LNCAP (cell line): Measurements from ENCODE around the gene CTDP1.

Experiments used
- TF ChIP-seq, protein P1 (sequence below): fragments of 450-650 bp; IDR thresholded peaks from 2 replicates; pipeline ENCODE4 v1.5.1; 2017; ENCODE audit warnings: mild to moderate bottlenecking

Gene CTDP1

DNA sequence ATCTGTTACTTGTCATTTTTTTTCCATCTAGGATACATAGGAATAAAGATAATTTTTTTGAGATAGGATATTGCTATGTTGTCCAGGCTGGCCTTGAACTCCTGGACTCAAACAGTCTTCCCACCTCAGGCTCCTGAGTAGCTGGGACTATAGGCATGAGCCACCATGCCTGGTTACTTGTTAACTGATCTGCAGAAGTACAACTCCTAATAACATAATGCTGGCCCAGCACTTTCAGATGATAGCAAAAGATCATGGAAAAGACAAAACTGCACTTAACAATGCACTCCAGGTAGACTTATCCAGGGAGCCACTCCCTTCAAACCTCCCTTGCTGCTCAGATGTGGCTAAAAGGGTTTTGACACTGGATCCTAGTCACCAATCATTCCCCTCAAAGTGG, 11.4 kb upstream of the CTDP1 start:
- TF ChIP-seq, protein P1, sequence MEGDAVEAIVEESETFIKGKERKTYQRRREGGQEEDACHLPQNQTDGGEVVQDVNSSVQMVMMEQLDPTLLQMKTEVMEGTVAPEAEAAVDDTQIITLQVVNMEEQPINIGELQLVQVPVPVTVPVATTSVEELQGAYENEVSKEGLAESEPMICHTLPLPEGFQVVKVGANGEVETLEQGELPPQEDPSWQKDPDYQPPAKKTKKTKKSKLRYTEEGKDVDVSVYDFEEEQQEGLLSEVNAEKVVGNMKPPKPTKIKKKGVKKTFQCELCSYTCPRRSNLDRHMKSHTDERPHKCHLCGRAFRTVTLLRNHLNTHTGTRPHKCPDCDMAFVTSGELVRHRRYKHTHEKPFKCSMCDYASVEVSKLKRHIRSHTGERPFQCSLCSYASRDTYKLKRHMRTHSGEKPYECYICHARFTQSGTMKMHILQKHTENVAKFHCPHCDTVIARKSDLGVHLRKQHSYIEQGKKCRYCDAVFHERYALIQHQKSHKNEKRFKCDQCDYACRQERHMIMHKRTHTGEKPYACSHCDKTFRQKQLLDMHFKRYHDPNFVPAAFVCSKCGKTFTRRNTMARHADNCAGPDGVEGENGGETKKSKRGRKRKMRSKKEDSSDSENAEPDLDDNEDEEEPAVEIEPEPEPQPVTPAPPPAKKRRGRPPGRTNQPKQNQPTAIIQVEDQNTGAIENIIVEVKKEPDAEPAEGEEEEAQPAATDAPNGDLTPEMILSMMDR: no peak

DNA sequence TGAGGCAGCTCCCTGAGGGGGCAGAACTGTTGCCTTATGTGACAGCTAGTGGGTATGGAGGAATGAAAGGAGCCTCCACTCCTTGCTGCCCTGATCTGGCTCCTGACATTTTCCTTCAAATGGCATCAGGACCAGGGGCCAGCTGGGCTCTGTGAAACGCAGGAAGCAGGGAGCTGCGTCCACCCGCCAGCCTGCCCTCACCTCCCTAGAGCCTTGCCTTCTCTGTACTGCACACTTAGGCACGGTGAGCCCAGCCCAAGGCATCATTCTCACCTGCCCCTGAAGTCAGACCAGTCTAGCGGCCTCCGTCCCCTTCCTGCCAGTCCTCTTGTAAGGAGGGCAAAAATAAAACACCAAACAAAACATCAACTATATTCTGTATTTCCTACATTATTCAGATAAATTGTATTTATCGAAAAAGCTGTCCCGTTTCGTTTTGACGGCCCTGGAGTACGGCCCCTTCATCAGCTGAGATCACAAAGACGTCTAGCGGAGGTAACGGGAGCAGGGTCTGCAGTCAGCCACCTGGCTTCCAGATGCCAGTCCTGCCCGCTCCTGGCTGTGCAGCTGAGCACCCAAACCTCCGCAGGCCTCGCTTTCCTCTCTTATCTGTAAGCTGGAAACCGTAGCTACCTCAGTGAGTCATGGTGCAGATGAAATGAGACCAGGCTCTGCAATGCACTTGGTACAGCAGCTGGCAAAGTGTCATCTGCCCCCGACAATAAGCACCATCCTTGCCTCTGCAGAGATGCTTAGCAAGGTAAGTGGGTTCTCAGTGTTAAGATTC, 6.9 kb upstream of the CTDP1 start:
- TF ChIP-seq, protein P1: no peak

DNA sequence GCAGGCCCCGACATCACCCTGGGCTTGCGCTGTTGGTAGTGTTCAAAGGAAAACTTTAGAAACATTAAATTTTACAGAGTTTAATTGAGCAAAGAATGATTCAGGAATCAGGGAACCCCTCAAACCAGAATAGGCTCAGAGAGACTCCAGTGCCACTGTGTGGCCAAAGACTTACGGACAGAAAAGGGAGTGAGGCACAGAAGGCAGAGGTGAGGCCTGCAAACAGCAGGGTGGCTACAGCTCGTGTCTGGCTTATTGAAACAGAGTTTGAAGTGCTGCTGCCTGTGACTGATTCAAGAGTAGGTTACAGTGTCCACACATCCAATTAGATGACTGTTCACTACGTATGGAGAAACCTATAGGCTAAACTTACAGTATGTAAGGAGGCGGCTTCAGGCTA, 2.4 kb upstream of the CTDP1 start:
- TF ChIP-seq, protein P1: no peak

DNA sequence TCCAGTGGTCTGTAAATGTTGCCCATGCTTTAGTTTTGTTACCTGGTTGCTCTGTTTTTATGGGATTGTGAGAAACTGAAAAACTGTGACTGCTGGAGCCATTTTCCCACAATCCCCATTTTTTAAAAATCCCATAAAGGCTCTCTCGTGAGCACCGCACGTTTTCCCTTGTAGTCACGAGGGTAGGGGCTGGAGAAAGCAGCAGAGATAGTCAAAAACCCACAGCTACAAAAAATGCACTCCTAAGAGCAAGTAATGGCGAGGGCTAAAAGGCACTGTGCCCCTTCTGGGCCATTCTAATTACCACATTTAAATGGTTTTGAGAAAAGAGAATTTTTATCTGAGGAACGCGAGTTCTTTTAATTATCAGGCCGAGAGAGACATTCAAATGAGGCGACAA, 1.8 kb upstream of the CTDP1 start:
- TF ChIP-seq, protein P1: no peak

DNA sequence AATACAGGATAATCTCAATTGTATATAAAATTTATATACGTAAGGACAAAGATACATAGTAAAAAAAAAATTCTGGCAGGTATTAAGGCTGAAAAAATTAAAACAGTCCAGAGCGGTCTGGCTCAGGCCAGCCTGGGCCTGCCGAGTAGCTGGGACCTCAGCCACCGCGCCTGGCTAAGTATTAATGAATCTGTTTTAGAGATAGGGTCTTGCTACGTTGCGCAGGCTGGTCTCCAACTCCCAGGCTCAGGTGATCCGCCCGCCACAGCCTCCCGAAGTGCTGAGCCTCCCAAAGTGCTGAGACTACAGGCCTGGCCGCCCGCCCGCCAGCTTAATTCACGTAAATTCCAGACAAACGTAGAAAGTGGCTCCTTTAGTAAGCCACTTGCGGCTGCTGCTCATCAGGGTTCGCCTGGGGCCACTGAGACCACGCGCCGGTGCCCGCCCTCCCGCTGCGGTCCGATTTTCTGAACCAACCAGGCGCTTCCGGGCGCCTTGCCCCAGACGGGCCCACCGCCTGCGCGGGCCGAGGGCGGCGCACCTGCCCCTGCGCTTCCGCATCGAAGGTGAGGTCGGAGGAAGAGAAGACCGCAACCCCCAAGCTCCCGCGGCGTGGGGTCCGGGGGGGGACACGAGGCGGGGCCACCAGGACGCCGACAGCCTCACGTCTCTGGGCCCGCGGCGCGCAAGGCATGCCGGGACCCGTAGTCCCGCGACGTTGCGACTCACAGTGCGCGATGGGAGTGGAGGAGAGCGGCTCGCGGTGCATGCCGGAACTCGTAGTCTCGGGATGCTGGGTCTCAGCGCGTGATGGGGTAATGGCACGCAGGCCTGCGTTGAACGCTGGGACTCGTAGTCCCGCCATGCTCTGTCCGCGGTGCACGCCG, 695 bp upstream of the CTDP1 start:
- TF ChIP-seq, protein P1: no peak

DNA sequence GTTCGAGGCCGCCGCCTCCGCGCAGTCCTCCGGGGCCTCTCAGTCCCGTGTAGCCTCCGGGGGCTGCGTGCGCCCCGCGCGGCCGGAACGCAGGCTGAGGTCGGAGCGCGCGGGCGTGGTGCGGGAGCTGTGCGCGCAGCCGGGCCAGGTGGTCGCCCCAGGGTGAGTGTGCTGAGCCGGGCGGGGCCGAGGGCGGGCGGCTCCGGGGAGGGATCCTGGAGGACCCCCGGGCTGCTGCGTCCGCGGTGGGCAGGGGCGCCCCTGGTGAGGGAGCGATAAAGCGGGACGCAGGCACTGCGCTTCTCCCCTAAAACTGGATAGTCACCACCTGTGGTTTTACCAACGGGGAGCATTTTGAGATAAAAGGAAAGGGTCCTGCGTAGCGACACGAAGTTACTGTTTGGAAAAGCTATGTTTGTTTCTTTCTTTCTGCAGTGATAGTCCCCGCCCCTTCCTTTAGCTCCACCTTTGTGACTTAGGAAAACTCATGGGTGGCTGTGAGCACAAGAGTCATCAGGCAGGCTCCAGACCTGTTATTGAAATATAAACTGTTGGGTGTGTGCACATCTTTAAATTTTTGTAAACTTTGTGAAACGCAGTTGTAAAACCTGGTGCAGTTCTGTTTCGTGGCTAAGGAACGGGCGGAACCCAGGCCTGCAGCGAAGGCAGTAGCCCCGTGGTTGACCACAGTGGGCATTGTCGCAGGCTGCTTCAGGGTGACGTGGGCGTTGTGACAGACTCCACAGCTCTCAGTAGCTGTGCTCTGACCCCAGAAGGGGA, 687 bp downstream of the CTDP1 start:
- TF ChIP-seq, protein P1: peak; percentile 18; the same call in 1 of the 2 replicates

DNA sequence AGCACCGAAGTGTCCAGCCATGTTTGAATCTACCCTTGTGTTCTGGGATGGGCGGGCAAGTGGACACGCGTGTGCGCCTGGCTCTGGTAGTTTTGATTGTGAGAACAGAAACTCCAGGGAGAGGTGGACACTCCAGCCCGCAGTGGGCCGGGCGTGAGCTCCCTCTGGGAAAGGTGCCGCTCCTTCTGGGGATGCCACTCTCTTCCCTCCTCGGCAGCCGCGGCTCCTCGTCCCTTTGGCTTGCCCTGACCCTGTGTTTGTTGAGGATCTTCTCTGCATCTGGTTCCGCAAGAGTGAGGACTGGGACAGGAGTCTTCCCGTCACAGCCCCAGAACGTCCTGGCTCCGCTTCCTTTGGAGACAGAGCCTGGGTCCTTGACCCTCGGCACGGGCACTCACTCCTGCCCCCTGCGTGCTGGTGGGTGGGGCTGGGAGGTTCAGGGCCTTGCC, 1.3 kb downstream of the CTDP1 start:
- TF ChIP-seq, protein P1: no peak
